Dedifferentiated amniotic fluid mesenchymal stem cell (primary cell): ENCODE results near the gene PAK1.
"Not testable (repeated sequence)": the region's sequence is repeated elsewhere in the genome, so short reads cannot be mapped to it uniquely, and the experiment has no call there.

Source experiments
- DNase-seq: peaks from one replicate; pipeline ENCODE4 v3.0.0-alpha.2; 2016; ENCODE audit errors: extremely low spot score

The PAK1 gene

DNA sequence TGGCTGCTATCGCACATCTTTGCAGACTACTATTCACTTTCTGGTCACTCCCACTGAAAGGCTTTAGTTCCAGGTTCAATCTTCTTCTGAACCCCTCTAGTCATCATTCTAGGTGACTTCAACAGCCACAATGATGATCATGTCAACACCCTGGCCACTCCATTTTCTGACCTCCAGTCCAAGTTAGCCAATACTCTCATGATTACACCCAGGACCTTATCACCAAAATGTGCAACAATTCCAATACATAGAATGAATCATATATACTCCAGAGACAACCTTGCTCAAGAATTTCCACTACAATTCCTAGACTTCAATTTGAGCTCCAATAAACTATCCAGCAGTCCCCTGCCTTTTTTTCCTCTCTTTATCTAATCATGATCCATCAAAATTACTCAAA is 70.7 kb downstream of the PAK1 start:
- no peak for DNase-seq

DNA sequence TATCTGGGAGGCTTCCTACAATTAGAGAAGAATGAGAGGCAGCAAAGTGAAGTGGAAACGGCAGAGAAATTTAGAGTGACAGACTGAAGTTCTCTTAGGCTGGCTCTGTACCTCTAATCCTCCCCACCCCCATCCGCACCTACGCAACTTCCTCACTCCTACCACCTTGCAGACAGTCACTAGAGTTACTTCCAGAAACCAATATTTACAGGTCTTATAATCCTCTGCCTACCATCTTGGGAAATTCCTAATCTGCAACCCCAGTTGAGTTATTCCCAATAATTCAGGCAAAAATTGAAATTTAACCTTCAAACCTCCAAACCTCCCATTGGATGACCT is 71.7 kb downstream of the PAK1 start:
- DNase-seq = no peak

DNA sequence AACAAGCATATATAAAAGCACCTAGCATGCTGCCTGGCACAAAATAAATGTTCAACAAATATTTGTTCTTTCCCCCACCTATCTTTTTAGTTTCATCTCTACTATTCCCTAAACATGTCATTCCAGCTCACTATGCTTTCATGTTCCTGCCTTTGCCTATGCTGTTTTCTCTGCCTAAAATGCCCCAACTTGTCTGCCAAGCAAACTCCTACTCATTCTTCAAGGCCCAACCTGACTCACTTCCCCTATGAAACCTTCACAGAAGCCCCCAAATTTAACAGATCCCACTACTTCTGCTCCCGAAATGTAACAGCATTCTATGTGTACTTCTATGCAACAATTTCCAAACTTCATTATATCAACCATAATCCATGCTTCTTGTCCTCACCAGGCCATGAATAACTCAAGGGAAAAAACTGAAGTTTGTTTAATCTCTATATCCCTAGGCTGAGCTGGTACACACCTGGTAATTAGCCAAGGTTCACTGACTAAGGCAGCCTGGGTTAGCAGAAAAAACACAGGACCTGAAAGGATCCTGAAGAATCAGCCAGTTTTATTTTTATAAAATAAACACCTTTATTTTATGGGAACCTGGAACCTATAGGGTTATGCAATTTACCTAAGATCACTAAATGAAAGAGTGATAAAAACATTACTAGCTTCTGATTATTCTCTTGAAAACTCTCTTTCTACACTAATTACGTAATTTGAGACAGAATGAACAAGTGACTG is 72.2 kb downstream of the PAK1 start:
- no peak for DNase-seq

DNA sequence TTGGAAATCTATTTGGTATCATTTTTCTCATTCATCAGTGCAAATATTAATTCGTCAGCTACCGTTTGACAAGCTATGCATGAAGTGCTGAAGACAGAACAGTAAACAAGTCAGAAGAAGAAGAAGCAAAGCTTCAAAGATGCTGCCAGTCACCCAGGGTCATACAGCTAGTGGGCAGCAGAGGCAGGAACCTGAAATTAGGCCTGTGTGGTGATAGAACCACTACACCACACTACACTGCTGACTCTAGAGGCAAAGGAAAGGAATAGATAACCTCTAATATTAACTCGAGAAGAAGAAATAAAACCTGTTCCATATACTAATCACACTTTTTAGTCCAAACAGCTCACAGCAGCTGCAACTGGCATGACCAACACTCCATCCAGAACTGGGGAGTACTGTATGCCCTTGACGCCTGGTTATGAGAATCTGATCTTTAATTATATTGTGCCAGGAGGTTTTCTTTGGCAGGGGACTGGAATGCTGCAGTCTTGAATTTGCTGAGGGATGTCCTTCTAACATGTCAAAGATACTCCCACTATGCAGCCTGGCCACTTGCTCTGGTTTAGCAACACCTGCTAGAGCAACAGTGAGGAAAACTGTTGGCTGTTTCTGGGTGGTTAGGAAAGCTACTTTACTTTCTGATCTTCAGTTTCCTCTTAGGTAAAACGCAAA is 73.0 kb downstream of the PAK1 start:
- DNase-seq = no peak

DNA sequence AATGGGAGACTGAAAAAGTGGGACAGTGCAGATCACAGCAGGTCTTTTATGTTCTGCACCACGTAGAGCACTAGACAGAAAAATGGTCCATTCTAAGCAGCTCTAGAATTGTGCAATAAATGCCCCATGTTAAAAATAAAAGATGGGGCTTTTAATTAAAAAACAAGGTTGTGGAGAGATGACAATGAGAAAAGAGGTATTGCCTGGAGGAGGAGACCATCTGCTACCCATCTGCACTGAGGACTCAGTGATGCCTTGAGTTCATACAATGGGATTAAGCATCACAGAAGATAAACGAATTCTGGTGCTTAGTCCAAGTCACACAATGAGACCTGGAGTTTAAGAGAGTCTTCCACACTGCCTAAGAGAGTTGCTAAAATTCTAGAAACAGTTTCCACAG is 73.6 kb downstream of the PAK1 start:
- DNase-seq = no peak

DNA sequence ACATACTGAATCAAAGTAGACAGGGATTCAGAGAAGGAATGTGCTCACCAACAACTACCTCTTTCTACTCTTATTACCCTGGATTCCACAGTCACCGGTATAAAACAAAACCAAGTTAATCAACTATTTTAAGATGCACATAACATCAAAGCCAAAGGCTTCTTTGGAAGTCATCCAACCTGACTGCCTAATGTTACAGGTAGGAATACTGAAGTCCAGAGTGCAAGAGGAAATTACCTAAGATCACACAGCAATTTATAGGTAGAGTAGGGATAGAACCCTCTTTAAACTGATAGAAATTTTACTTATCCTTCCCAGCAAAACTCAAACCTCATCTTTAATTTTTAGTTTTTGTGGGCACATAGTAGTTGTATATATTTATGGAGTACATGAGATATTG is 76.3 kb downstream of the PAK1 start:
- DNase-seq = no peak

DNA sequence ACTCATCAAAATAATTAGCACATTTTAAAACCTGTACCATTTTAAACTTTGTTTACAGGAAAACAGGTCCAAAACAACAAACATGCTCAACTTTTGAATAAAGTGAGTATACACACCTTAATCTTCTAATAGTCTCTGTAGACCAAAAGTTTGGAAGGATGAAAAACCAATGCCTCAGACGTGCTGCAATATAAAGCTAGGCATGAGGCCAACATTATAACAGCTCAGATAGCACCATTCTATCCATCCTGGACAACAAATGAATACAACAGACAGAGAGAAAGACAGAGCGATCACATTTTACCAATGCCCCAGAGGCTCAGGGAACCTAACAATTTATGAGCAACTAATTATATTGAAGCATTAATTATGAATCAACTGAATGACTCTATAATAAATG is 77.0 kb downstream of the PAK1 start:
- DNase-seq = no peak

DNA sequence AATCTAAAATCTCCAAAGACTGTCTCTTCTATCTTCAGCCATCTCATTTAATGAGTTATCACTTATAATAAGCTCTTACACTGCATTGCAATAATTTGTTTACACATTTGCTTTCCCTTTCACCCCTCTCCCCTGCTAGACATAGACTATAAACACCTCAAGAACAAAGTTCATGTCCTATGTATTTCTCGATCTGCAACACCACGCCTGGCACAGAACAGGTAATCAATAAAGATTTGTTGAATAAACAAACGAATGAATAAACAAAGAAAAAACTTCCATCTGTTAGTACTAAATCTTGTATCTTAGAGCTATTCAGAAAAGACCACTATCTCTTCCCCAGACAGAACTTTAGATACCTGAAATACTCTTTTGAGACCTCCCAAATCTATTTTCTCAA is 77.6 kb downstream of the PAK1 start:
- no peak for DNase-seq

DNA sequence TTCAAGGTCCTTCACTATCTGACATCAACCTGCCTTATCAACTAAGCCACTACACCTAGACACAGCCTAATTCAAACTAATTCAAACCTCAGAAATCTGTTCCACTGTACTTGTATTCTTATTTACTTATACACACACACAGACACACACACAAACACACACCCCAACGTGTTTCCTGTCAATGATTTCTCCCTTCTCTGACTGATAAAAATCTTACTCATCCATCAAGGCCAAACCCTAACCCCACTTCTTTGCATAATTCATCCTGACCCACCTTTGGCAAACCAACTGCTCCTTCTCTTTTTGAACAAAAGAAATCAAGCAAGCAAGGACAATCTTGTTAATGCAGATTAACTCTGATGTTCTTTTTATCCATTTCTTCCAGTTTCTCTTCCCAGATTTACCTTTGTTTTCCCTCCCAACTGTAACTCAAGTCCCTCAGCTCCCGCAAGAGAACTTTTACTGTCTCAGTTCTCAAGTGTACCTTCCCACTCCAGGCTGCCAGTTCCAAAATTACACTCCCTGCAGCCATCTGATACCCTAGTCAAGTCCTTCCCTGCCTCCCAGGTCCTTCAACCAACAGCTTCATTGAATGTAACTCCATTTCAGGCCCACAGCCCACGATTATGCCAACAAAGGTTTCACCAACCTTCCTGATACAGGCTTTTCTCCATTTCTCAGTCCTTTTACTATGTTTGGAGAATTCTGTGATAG is 78.3 kb downstream of the PAK1 start:
- DNase-seq = no peak

DNA sequence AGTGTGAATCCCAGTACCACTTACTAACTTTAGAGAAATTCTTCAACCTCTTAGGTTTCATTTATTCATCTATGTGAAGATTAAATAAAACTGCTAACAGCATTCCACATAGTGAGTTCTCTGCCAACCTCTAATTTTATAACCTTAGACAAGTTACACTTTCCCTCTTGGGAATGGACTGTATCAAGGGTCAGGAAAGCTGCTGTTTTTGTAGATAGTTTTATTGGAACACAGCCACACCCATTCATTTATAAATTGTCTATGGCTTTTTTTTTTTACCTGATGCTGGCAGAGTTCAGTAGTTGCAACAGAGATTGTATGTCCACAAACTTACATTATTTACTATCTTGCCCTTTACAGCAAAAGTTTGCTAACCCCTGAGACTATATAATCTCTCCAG is 81.1 kb downstream of the PAK1 start:
- DNase-seq = no peak

DNA sequence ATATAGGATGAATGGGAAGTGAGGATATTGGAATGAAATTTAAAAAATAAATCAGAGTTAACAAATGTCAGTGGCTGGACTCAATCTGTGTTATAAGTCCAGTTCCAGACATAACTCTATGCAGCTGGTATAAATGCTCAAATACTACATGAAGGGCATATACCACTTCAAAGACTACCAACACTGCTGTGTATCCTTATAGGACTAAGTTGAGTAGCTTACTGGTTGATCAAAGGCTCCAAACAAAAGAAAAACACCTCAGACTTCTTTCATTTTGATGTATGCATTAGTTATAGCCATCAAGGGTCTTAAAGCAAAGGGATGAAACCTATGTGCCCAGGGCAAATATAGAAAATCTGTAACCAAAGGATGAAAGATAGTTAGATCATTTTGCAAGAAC is 86.2 kb downstream of the PAK1 start:
- DNase-seq = no peak

DNA sequence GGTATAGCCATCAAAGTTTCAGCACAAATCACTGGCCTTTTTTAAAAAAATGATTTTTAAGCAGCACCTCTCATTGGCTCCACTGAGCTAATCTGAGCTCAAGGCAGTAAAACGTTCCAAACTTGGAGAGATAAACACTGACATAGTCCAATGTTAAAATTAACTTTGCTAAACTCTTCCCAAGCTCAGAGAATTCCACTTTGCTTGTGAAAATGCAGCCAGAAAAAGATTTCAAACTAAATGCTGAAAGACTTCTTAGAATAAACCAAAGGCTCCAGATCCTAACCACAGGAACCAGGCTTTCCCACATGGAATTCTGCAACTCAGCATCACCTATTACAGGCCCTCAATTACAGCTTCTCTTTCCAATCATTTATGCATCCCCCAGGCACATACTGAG is 87.7 kb downstream of the PAK1 start:
- DNase-seq = no peak

DNA sequence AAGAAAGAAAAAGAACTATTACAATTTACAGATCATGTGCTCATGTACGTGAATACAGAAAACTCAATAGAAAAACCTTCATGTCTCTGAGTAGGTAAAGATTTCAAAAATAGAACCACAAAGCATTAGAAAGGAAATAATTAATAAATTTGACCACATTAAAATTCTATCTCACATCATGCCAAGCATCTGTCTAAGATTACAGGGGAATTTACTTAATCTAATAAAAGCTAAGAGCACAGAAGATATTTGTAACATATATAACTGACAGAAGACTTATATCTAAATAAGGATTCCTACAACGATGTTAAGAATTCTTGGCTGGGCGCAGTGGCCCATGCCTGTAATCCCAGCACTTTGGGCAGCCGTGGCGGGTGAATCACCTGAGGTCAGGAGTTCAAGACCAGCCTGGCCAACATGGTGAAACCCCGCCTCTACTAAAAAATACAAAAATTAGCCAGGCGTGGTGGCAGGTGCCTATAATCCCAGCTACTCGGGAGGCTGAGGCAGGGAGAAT is 88.6 kb downstream of the PAK1 start:
- not testable (repeated sequence) for DNase-seq

DNA sequence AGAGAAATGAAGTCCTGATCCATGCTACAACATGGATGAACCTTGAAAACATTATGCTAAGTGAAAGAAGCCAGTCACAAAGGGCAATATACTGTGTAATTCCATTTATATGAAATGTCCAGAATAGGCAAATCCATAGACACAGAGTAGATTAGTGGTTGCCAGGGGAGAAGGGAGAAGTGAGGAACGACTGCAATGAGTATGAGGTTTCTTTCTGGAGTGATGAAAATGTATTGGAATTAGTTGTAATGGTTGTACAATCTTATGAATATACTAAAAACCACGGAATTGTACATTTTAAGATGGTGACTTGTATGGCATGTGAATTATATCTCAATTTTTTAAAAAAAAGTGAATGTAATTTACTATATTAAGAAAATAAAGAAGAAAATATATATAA is 89.3 kb downstream of the PAK1 start:
- DNase-seq = no peak

DNA sequence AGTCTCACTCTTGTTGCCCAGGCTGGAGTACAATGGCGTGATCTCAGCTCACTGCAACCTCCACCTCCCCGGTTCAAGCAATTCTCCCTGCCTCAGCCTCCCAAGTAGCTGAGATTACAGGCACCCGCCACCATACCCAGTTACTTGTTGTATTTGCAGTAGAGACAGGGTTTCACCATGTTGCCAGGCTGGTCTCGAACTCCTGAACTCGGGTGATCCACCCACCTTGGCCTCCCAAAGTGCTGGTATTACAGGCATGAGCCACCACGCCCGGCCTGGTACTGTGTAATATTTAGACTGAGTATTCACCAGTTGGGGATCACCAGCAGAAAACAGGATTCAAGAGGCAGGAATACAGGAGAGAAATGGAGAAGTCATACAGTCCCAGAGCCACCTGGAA is 90.5 kb downstream of the PAK1 start:
- DNase-seq = not testable (repeated sequence)

DNA sequence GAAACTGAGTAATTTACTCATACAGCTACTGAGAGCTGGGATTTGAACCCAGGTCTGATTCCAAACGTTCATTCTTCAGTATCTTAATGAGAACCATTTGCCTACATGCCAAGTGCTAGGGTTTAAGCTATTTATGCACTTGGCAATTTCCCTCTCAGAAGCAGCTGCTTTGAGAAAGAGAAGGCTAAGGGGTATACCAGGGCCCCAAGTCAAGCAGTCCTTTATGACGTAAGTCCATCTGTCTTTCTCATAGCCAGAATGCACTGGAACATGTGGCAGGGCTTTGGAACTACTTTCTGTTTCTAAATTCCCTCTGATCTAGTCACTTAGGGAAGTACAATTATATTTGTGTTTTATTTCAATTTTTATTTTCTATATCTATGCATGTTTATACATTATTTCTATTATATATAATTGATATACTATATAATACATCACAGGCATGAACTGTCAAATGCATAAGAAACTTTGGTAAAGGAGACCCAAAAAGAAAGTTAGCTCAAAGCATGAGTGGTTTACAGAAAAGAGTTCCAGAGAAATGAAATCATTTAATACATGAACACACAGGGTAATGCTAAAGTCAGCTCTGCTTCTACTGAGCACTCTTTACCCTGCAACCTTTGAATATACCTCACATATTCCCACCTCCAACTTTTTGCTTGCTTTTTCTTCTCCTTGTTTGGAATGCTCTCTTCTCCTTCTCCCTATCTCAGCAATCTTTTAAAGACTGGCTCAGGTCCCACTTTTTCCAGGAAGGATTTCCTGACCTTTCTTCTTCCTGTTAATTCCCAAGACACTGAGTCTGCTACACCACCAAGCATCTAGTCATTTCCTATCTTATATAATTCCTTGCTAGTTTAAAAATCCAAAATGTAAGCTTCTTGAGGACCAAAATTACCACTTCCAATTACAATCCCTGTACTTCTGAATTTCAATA is 91.9 kb downstream of the PAK1 start:
- peak; percentile 45 for DNase-seq

DNA sequence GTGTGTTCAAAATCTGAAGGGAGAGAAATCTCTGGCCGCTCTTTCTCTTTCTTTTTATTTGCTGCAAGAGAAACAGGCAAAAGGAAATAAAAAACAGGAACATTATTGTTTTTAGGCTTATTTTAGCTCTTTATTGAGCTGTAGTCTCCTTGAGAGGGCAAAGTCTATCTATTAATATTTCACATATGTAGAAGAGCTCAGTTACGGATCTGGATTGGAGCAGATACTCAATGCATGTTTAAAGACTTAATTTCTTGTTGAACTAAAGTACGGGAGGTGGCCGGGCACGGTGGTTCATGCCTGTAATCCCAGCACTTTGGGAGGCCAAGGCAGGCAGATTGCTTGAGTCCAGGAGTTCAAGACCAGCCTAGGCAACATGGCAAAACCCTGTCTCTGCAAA is 94.0 kb downstream of the PAK1 start:
- no peak for DNase-seq

DNA sequence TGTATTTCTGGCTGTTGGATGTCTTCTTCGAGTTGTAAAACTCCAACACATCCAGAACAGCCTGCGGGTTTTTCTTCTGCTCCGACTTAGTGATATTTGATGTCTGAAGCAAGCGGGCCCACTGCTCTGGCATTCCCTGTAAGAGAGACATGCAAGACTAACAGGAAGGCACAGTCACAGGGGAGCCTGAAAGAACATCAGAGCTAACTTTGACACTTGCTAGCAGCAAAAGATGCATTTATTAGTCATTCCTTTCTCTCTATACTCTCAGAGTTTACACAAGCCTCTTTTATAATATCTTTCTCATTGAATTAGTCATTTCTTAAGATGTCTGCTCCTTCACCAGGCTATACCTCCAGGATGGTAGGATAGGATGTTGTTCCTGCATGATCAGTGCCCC is 94.6 kb downstream of the PAK1 start:
- no peak for DNase-seq

DNA sequence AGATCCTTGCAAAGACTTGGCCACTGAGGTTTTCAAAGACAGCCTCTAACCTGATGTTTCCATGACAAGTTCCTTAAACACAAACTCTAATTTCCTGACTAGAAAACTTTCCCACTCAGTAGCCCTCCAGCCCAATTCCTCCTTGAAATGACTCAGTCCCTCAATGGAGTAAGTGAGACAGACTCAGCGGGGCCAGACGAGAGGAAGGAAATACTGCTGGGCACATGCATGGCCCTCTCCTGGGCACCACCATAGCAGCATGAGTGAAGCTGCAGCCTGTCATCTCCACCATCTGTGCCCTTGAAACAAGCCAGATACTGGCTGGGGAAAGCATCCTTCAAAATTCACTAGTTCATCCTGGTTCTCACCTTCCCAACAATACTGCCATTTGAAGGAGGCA is 96.2 kb downstream of the PAK1 start:
- no peak for DNase-seq

DNA sequence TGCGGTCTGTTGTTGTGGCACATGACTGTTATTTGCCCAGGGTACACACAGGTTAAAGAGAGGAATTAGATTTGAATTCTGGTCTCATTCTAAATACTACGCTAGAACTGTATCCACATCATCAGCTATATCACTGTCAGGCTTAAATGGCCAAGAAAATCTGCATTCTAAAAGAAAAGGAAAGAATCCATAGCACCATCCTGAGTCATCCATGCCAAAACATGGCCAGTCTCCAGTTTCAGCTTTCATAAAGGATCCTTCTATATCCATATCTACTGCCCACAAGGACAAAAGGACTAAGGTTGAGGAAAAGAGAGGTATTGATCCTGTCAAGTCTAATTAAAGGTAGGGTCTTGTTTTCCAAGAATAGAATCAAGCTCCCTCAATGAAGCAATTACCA is 98.8 kb downstream of the PAK1 start:
- peak; percentile 33 for DNase-seq

DNA sequence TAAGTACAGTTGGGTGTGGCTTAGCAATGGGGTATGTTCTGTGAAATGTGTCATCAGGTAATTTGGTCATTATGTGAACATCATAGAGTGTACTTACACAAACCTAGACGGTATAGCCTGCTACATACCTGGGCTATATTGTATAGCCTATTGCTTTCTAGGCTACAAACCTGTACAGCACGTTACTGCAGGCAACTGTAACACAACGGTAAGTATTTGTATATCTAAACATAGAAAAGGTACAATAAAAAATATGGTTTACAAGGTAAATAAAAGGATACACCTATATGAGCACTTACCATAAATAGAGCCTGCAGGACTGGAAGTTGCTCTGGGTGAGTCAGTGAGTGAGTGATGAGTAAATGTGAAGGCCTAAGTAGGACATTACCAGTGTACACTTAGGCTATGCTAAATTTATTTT is 99.3 kb downstream of the PAK1 start:
- no peak for DNase-seq

DNA sequence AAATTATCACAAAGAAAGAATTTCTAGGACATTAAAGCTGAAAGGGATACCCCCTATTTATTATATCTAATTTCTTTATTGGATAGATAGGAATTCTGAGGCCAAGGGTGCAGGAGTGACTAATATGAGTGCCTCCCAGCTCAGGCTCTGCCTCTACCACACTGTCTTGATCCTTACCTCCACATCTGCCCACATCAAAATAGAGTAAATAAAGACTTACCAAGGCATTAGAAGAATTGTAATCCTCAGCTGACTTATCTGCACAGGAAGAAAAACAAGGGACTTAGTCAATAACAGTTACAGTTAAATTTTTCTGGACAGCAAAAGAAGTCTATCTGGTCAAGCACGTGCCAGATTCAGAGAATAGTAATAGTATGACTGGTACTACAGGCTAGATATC is 99.8 kb downstream of the PAK1 start:
- no peak for DNase-seq
